Tibial nerve (tissue), 4 donors: ENCODE results near the gene CFAP161.

Source experiments
- EP300 ChIP-seq, 2 donors: sonication (generic); formaldehyde crosslinking; IDR thresholded peaks; one replicate each; pipeline ENCODE4 v1.6.1; 2017; ENCODE audit warnings: antibody characterized with exemption in 2 of 2, mild to moderate bottlenecking in 1 of 2
- POLR2A ChIP-seq, 2 donors: fragments of 450-650 bp; IDR thresholded peaks; one replicate each; pipeline ENCODE4 v1.6.1; 2017; ENCODE audit warnings: antibody characterized with exemption in 2 of 2, mild to moderate bottlenecking in 2 of 2, moderate library complexity in 2 of 2
- TF ChIP-seq, protein P1 (sequence below), 5 experiments: fragments of 200-600 bp in 3 of 5; fragments of 450-650 bp in 2 of 5; sonication (generic) in 3 of 5; IDR thresholded peaks; one replicate each; pipeline ENCODE4 v1.5.1; 2016 to 2019; ENCODE audit warnings: antibody characterized with exemption in 5 of 5, mild to moderate bottlenecking in 3 of 5, moderate library complexity in 2 of 5

DNA sequence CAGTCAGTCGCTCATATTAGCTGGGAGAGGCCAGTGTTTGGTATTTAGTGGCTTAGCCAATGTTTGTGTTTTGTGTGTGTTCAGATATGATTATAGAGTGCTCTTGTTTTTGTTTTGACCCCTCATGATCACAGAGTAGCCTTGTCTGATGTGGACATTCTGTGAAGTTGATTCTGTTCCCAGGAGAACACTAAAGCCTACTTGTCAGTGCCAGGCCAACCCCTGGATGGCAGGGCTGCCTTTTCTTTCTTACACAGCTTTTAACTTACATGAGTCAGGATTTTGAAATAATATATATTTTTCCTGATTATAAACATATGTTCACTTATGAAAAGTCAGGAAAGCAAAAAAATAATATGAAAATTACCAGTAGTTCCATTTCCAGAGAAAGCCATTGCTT, 11.9 kb downstream of the CFAP161 start:
- TF ChIP-seq POLR2A (IDR thresholded peaks at IDR 0.05) (no peak), EP300 (IDR thresholded peaks at IDR 0.05) (no peak)
- TF ChIP-seq, protein P1, sequence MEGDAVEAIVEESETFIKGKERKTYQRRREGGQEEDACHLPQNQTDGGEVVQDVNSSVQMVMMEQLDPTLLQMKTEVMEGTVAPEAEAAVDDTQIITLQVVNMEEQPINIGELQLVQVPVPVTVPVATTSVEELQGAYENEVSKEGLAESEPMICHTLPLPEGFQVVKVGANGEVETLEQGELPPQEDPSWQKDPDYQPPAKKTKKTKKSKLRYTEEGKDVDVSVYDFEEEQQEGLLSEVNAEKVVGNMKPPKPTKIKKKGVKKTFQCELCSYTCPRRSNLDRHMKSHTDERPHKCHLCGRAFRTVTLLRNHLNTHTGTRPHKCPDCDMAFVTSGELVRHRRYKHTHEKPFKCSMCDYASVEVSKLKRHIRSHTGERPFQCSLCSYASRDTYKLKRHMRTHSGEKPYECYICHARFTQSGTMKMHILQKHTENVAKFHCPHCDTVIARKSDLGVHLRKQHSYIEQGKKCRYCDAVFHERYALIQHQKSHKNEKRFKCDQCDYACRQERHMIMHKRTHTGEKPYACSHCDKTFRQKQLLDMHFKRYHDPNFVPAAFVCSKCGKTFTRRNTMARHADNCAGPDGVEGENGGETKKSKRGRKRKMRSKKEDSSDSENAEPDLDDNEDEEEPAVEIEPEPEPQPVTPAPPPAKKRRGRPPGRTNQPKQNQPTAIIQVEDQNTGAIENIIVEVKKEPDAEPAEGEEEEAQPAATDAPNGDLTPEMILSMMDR (IDR thresholded peaks at IDR 0.05) = no peak
